Endodermal cell (in vitro differentiated cells): ENCODE results near the gene PLCL2. TPM values are rescaled to one million over a fixed set of nuclear protein-coding genes. Genes with fewer than 3 reads are reported as not detected.

ENCODE experiments used
- DNase-seq: peaks from one replicate; pipeline ENCODE4 v3.0.0-alpha.2; 2017
- H3K27ac ChIP-seq: 2 replicates; pipeline ENCODE4 v1.5.1; 2013; ENCODE audit warnings: mild to moderate bottlenecking, low read depth, low read length, moderate library complexity
- H3K27me3 ChIP-seq: 2 replicates; pipeline ENCODE4 v1.6.1; 2013; ENCODE audit warnings: mild to moderate bottlenecking, low read length, moderate library complexity; ENCODE audit not compliant: insufficient read depth, control insufficient read depth, poor library complexity, severe bottlenecking
- H3K36me3 ChIP-seq: 2 replicates; pipeline ENCODE4 v1.7.0; 2013; ENCODE audit warnings: mild to moderate bottlenecking, low read length, moderate library complexity; ENCODE audit not compliant: control insufficient read depth, insufficient read depth
- H3K4me1 ChIP-seq: one replicate; pipeline ENCODE4 v1.7.0; 2013; ENCODE audit warnings: low read length; ENCODE audit not compliant: control insufficient read depth, insufficient read depth
- H3K4me3 ChIP-seq: 2 replicates; pipeline ENCODE4 v1.5.1; 2013; ENCODE audit warnings: mild to moderate bottlenecking, low read length, moderate library complexity
- H3K9ac ChIP-seq: 2 replicates; pipeline ENCODE4 v1.6.1; 2013; ENCODE audit warnings: mild to moderate bottlenecking, low read length, moderate library complexity; ENCODE audit not compliant: poor library complexity, severe bottlenecking; ENCODE audit errors: extremely low read depth
- H3K9me3 ChIP-seq: 2 replicates; pipeline ENCODE4 v1.6.1; 2013; ENCODE audit warnings: mild to moderate bottlenecking, low read length, moderate library complexity; ENCODE audit not compliant: control insufficient read depth
- H3K27ac Mint-ChIP-seq: 2 replicates; pipeline ENCODE4 v1.8.0; 2020; ENCODE audit warnings: mixed read lengths
- H3K27me3 Mint-ChIP-seq: 2 replicates; pipeline ENCODE4 v1.8.0; 2021; ENCODE audit warnings: mild to moderate bottlenecking, mixed read lengths; ENCODE audit not compliant: insufficient read depth
- H3K36me3 Mint-ChIP-seq: 2 replicates; pipeline ENCODE4 v1.8.0; 2020; ENCODE audit warnings: low read depth, mixed read lengths
- H3K4me1 Mint-ChIP-seq: 2 replicates; pipeline ENCODE4 v1.8.0; 2020; ENCODE audit warnings: mixed read lengths
- H3K4me3 Mint-ChIP-seq: 2 replicates; pipeline ENCODE4 v1.8.0; 2020; ENCODE audit warnings: mild to moderate bottlenecking, moderate library complexity, mixed read lengths
- H3K9me3 Mint-ChIP-seq: 2 replicates; pipeline ENCODE4 v1.8.0; 2020; ENCODE audit warnings: mild to moderate bottlenecking, mixed read lengths
- WGBS, 2 experiments: methylation state at CpG; one replicate each; pipeline versions ENCODE4 v1.1.5 to v1.1.7; 2013; ENCODE audit warnings: missing lambda C conversion rate in 2 of 2, mixed read lengths in 1 of 2; ENCODE audit not compliant: insufficient coverage in 1 of 2, insufficient read length in 1 of 2; 5-methylcytosine and 5-hydroxymethylcytosine counted together
- total RNA-seq, 2 donors: library from RNA; stranded (reverse); fragmentation: NEBNext Ultra II Directional in 1 of 2; extraction: Animal tissue kit (Norgen Biotek cat#: 25700) in 1 of 2; gene quantifications; 2 replicates in 1 of 2; 3 replicates in 1 of 2; pipeline ENCODE4 v1.2.1, GENCODE V29; 2021
- TF ChIP-seq, protein P1 (sequence below): fragments of 200-600 bp; sonication (generic); conservative IDR thresholded peaks from 2 replicates; pipeline ENCODE4 v1.5.0; 2021; ENCODE audit warnings: antibody characterized with exemption, mild to moderate bottlenecking

Gene PLCL2
- total RNA-seq, 2 donors from 2014 or later = 4.2 to 6.9 TPM

DNA sequence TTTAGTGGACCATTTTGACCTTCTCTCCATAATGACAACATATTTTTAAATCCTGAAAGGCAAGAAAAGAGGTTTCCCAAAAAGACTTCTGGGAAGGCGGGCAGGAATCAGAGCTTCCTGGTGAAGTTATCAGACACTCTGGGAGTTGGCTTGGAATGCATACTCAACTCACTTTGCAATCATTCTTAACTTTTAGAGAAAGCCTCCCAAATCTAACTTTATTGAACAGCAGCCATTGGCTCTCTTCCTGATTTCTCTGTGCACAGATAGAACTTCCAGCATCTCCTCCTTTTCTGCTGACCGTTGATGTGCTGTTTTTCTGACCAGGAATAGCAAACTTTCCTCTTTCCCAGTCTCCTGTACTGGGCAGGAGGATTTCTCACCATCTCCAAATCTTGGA lies 44.6 kb downstream of the PLCL2 start:
- H3K9me3 Mint-ChIP-seq = peaks cover 5% of the 10 kb centered on the region
- DNase-seq = no peak
- H3K4me1 Mint-ChIP-seq = no peaks in the 10 kb centered on the region
- 86 to 92% methylated on average over 2 of the region's 2 CpGs for WGBS, 2 experiments
- peaks cover 21% of the 10 kb centered on the region for H3K27me3 Mint-ChIP-seq
- peaks cover 3% of the 10 kb centered on the region for H3K27me3 ChIP-seq
- H3K27ac Mint-ChIP-seq = no peak overlapping the region
- no peak overlapping the region for H3K9ac ChIP-seq
- H3K9me3 ChIP-seq = peaks cover 8% of the 10 kb centered on the region
- TF ChIP-seq, protein P1, sequence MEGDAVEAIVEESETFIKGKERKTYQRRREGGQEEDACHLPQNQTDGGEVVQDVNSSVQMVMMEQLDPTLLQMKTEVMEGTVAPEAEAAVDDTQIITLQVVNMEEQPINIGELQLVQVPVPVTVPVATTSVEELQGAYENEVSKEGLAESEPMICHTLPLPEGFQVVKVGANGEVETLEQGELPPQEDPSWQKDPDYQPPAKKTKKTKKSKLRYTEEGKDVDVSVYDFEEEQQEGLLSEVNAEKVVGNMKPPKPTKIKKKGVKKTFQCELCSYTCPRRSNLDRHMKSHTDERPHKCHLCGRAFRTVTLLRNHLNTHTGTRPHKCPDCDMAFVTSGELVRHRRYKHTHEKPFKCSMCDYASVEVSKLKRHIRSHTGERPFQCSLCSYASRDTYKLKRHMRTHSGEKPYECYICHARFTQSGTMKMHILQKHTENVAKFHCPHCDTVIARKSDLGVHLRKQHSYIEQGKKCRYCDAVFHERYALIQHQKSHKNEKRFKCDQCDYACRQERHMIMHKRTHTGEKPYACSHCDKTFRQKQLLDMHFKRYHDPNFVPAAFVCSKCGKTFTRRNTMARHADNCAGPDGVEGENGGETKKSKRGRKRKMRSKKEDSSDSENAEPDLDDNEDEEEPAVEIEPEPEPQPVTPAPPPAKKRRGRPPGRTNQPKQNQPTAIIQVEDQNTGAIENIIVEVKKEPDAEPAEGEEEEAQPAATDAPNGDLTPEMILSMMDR = no peak
- H3K4me1 ChIP-seq = no peaks in the 10 kb centered on the region
- H3K4me3 ChIP-seq = no peak overlapping the region
- H3K4me3 Mint-ChIP-seq = no peak overlapping the region
- H3K36me3 ChIP-seq = no peaks in the 10 kb centered on the region
- no peak overlapping the region for H3K27ac ChIP-seq
- H3K36me3 Mint-ChIP-seq = no peaks in the 10 kb centered on the region

DNA sequence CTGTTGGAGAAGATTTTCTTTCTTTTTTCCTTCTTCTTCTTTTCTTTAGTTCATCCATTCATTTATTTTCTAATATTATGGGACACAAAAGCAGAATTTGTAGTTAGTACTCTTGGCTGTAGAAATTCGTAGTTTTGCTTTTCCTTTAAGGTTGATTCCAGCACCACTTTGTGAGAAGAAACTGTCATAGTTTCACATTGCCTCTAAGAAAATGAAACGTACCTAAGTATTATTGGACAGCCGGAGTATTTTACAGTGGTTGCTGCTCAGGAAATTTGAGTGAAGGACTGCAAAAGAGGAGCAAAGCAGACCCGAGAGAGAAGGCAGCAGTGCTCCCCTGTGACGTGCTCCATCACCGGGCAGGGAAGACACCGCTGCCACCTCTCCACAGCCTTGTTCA lies 48.1 kb downstream of the PLCL2 start:
- TF ChIP-seq, protein P1 = no peak
- Mint-ChIP-seq H3K36me3 (no peaks in the 10 kb centered on the region), H3K4me3 (no peak overlapping the region), H3K4me1 (peaks cover 3% of the 10 kb centered on the region), H3K27me3 (peaks cover 45% of the 10 kb centered on the region), H3K9me3 (no peaks in the 10 kb centered on the region), H3K27ac (no peak overlapping the region)
- no peak overlapping the region for H3K27ac ChIP-seq
- peaks cover 7% of the 10 kb centered on the region for H3K27me3 ChIP-seq
- no peaks in the 10 kb centered on the region for H3K9me3 ChIP-seq
- no peak overlapping the region for H3K4me3 ChIP-seq
- no peak overlapping the region for H3K9ac ChIP-seq
- H3K4me1 ChIP-seq = no peaks in the 10 kb centered on the region
- WGBS, 2 experiments = 94 to 96% methylated on average over 7 of the region's 7 CpGs
- DNase-seq = no peak
- H3K36me3 ChIP-seq = no peaks in the 10 kb centered on the region

DNA sequence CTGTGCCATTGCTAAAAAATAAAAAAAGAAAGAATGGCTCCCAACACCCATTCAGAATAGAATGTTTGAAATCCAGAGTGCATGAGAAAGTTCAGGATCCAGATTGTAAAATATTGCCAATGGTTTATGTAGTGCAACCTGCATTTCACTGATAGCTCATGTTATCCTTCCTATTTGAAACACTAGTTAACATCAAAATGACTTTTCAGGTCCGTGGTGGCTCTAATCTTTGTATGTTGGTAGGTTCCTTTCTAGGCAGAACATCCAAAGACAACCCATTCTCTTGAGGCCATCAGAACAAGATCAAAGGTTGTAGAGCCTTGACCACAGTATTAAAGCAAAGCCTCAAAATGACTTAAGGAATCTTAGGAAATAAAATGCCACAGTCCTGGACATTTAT lies 51.0 kb downstream of the PLCL2 start:
- H3K4me3 Mint-ChIP-seq = no peak overlapping the region
- no peak overlapping the region for H3K27ac Mint-ChIP-seq
- no peak overlapping the region for H3K9ac ChIP-seq
- peaks cover 30% of the 10 kb centered on the region for H3K27me3 ChIP-seq
- no peaks in the 10 kb centered on the region for H3K9me3 Mint-ChIP-seq
- no peak for DNase-seq
- H3K27ac ChIP-seq = no peak overlapping the region
- no peak overlapping the region for H3K4me3 ChIP-seq
- WGBS, 2 experiments = 80 to 88% methylated on average over 1 of the region's 1 CpG
- no peaks in the 10 kb centered on the region for H3K36me3 ChIP-seq
- TF ChIP-seq, protein P1 = no peak
- no peaks in the 10 kb centered on the region for H3K9me3 ChIP-seq
- peaks cover 4% of the 10 kb centered on the region for H3K4me1 Mint-ChIP-seq
- peaks cover 2% of the 10 kb centered on the region for H3K4me1 ChIP-seq
- peaks cover 59% of the 10 kb centered on the region for H3K27me3 Mint-ChIP-seq
- no peaks in the 10 kb centered on the region for H3K36me3 Mint-ChIP-seq
